PC-3 (cell line): ENCODE results near the gene KDM4B. TPM values are rescaled to one million over a fixed set of nuclear protein-coding genes. Genes with fewer than 3 reads are reported as not detected.

Source experiments
- ATAC-seq: fragments of 200-7000 bp; cut with Tn5 transposase; 2 replicates; pipeline ENCODE4 v1.9.1; 2020; ENCODE audit warnings: mild to moderate bottlenecking, moderate library complexity
- BruUV-seq: library from RNA; stranded (reverse); fragments of 400-500 nt; replicated peaks from 2 replicates; lab custom pipeline; 2021; lab: Mats Ljungman, UMichigan
- CTCF ChIA-PET: fragments of 300-600 bp; sonication (Branson Sonifier 250); formaldehyde crosslinking; loops from one replicate; lab custom pipeline; 2022; ENCODE audit warnings: antibody characterized with exemption; lab: Charles Lee
- POLR2A ChIA-PET: fragments of 300-600 bp; sonication (Branson Sonifier 250); formaldehyde crosslinking; loops from one replicate; lab custom pipeline; 2022; ENCODE audit warnings: antibody characterized with exemption; ENCODE audit not compliant: unreplicated experiment; lab: Charles Lee
- DNase-seq: peaks from one replicate; pipeline ENCODE4 v3.0.0-alpha.2; 2015
- H2AFZ ChIP-seq: fragments of 300-600 bp; sonication (generic); 2 replicates; pipeline ENCODE4 v1.6.0; 2016; ENCODE audit warnings: antibody characterized with exemption, low read length
- H3F3A ChIP-seq: fragments of 300-600 bp; sonication (generic); one replicate; pipeline ENCODE4 v1.6.0; 2017; ENCODE audit warnings: antibody characterized with exemption, low read length, control low read depth, mild to moderate bottlenecking; ENCODE audit not compliant: unreplicated experiment
- H3K27ac ChIP-seq: fragments of 300-600 bp; sonication (generic); 2 replicates; pipeline ENCODE4 v1.5.1; 2016; ENCODE audit warnings: mild to moderate bottlenecking, low read length
- H3K27me3 ChIP-seq: fragments of 300-600 bp; sonication (generic); 2 replicates; pipeline ENCODE4 v1.6.1; 2016; ENCODE audit warnings: low read length, mixed read lengths
- H3K36me3 ChIP-seq: fragments of 300-600 bp; sonication (generic); 2 replicates; pipeline ENCODE4 v1.6.1; 2016; ENCODE audit warnings: low read depth, mixed run types, low read length, mixed read lengths
- H3K4me1 ChIP-seq: fragments of 300-600 bp; sonication (generic); 2 replicates; pipeline ENCODE4 v1.5.1; 2016; ENCODE audit warnings: low read length; ENCODE audit not compliant: insufficient read depth
- H3K4me2 ChIP-seq: fragments of 300-600 bp; sonication (generic); 2 replicates; pipeline ENCODE4 v1.6.0; 2016; ENCODE audit warnings: low read length
- H3K4me3 ChIP-seq: fragments of 300-600 bp; sonication (generic); 2 replicates; pipeline ENCODE4 v1.5.1; 2016; ENCODE audit warnings: mild to moderate bottlenecking, low read length, mixed read lengths
- H3K79me2 ChIP-seq: fragments of 300-600 bp; sonication (generic); 2 replicates; pipeline ENCODE4 v1.6.1; 2017; ENCODE audit warnings: low read length, mixed read lengths
- H3K9ac ChIP-seq: fragments of 300-600 bp; sonication (generic); 2 replicates; pipeline ENCODE4 v1.6.0; 2016; ENCODE audit warnings: mild to moderate bottlenecking, low read length
- H3K9me2 ChIP-seq: fragments of 300-600 bp; sonication (generic); replicated peaks from 2 replicates; pipeline ENCODE4 v1.6.1; 2016; ENCODE audit warnings: mixed run types, low read length, mixed read lengths
- H3K9me3 ChIP-seq: fragments of 300-600 bp; sonication (generic); 2 replicates; pipeline ENCODE4 v1.6.1; 2016; ENCODE audit warnings: low read length, mixed read lengths
- H4K20me1 ChIP-seq: fragments of 300-600 bp; sonication (generic); 2 replicates; pipeline ENCODE4 v1.6.1; 2016; ENCODE audit warnings: low read length, mixed read lengths
- CTCF ChIP-seq: fragments of 300-600 bp; sonication (generic); conservative IDR thresholded peaks from 2 replicates; pipeline ENCODE4 v1.5.1; 2017; ENCODE audit warnings: antibody characterized with exemption, low read depth, mild to moderate bottlenecking, low read length
- EZH2 ChIP-seq: fragments of 300-600 bp; sonication (generic); IDR thresholded peaks from one replicate; pipeline ENCODE4 v1.6.1; 2017; ENCODE audit warnings: antibody characterized with exemption, mild to moderate bottlenecking, low read length; ENCODE audit not compliant: unreplicated experiment
- EZH2phosphoT487 ChIP-seq: fragments of 300-600 bp; sonication (generic); IDR thresholded peaks from 2 replicates; pipeline ENCODE4 v1.6.1; 2018; ENCODE audit warnings: mild to moderate bottlenecking, antibody characterized with exemption, low read length, borderline replicate concordance
- intact Hi-C: fragments of 100-400 bp; cut with micrococcal nuclease; formaldehyde crosslinking; loops from 2 replicates; pipeline ENCODE4 v1.9.0; 2023
- total RNA-seq: library from RNA; depleted of rRNA; stranded (reverse); fragments of >200 nt; gene quantifications from 2 replicates; pipeline ENCODE4 v1.2.3, GENCODE V29; 2014

KDM4B gene
- total RNA-seq, 1 experiment from 2014 or later = 19.8 TPM

- Histone ChIP-seq H3K9me3 (no peaks in the 10 kb centered on the region), H3K9me2 (no peaks in the 10 kb centered on the region), H3K27ac (no peak overlapping the region), H3K4me3 (no peak overlapping the region), H3K36me3 (no peaks in the 10 kb centered on the region), H3K9ac (no peak overlapping the region), H3F3A (peaks cover 4% of the 10 kb centered on the region), H3K79me2 (peaks cover 91% of the 10 kb centered on the region), H2AFZ (no peak overlapping the region), H3K4me2 (no peak overlapping the region), H3K27me3 (no peaks in the 10 kb centered on the region), H3K4me1 (peaks cover 12% of the 10 kb centered on the region), H4K20me1 (peaks cover 7% of the 10 kb centered on the region)
- POLR2A ChIA-PET = no interaction called here
- TF ChIP-seq EZH2phosphoT487 = no peak
- TF ChIP-seq CTCF = no peak
- no peak for TF ChIP-seq EZH2
- intact Hi-C loops = no loop called here
- no TSS peak for BruUV-seq
- ATAC-seq = no peak
- no peak for DNase-seq
- CTCF ChIA-PET = no interaction called here
Observed at GRCh38 chr19:5006821-5007220, 37.9 kb downstream of the KDM4B start.

GRCh38 chr19:5011476-5012238, 42.7 kb downstream of the KDM4B start:
- intact Hi-C loops = no loop called here
- H3K4me1 ChIP-seq = no peaks in the 10 kb centered on the region
- peaks cover 6% of the 10 kb centered on the region for H3K36me3 ChIP-seq
- TF ChIP-seq EZH2 (no peak), EZH2phosphoT487 (no peak), CTCF (no peak)
- no peak overlapping the region for H2AFZ ChIP-seq
- ChIA-PET CTCF (no interaction called here), POLR2A (no interaction called here)
- H3K27ac ChIP-seq = no peak overlapping the region
- no peak overlapping the region for H3K9ac ChIP-seq
- no peak overlapping the region for H3K4me3 ChIP-seq
- DNase-seq (no peak), ATAC-seq (no peak)
- H3F3A ChIP-seq = no peaks in the 10 kb centered on the region
- H3K4me2 ChIP-seq = no peak overlapping the region
- H3K27me3 ChIP-seq = no peaks in the 10 kb centered on the region
- peaks cover 76% of the 10 kb centered on the region for H3K79me2 ChIP-seq
- no TSS peak for BruUV-seq
- H3K9me3 ChIP-seq = no peaks in the 10 kb centered on the region
- H3K9me2 ChIP-seq = no peaks in the 10 kb centered on the region
- H4K20me1 ChIP-seq = peaks cover 4% of the 10 kb centered on the region; the same call in 1 of the 2 replicates
